NCI-H2196 treated with DMSO at 0.1 percent for 48 hours (cell line): ENCODE data around the gene PAX8.
A peak's percentile ranks its signal among the peaks of the same experiment; 100 is the strongest.
"Not testable (repeated sequence)": the region's sequence is repeated elsewhere in the genome, so short reads cannot be mapped to it uniquely, and the experiment has no call there.

ENCODE experiments used
- DNase-seq: peaks from one replicate; lab custom pipeline; 2025; ENCODE audit not compliant: unreplicated experiment; lab: John Stamatoyannopoulos, UW

PAX8 gene

DNA sequence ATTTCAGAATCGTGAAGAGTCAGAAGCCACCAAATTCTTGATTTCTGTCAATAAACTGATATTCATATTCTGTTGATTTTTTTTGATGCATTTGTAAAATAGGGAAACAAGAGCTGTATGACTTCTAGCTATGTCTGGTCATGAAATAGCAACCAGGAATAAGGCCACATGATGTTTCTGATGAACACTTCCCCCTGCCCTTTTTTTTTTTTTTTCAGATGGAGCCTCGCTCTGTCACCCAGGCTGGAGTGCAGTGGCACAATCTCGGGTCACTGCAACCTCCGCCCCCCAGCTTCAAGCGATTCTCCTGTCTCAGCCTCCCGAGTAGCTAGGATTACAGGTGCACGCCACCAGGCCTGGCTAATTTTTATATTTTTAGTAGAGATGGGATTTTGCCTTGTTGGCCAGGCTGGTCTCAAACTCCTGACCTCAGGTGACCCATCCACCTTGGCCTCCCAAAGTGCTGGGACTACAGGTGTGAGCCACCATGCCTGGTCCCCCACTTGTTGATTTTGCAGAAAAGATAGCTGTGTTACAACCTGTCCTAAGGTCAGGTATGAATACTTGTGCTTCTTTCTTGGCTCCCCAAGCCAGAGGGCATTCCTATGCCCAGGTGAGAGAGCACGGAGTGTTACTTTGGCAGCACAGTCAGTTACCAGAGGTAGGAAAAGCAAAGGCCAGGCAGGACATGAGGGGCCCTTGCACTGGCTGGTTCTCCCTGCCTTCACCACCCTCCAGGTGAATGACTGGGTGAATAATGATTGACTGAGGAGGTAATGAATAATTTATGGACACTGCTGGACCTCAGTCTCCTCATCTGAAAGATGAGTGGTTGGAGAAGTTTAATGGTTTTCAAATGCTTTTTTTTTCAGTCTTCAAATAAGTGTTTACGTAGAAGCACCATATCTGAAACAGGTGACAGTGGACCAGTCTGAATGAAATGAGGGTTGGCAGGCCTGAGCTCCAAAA lies 39.6 kb downstream of the PAX8 start:
- no peak for DNase-seq

DNA sequence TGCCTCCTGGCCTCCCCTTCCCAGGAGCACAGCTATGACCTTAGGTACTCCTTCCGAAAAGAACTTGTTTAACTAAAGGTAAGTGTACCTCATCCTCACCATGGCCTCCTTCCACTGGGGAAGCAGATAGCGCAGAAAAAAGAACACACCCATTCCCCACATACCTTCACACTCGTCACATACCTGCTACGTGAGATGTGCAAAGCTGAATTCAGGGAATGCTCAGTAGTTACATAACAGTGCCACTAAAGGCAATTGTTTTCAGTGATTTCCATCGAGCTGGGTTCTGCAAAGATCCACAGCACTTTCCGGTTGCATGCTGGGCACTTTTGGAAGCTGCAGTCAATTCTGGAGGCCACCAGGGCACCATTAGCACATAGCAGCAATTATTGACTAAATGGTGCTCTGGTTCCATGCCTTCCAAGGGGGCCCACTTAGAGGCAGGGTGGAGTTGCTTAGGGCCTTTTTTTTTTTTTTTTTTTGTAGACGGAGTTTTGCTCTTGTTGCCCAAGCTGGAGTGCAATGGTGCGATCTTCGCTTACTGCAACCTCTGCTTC lies 41.0 kb downstream of the PAX8 start:
- no peak for DNase-seq

DNA sequence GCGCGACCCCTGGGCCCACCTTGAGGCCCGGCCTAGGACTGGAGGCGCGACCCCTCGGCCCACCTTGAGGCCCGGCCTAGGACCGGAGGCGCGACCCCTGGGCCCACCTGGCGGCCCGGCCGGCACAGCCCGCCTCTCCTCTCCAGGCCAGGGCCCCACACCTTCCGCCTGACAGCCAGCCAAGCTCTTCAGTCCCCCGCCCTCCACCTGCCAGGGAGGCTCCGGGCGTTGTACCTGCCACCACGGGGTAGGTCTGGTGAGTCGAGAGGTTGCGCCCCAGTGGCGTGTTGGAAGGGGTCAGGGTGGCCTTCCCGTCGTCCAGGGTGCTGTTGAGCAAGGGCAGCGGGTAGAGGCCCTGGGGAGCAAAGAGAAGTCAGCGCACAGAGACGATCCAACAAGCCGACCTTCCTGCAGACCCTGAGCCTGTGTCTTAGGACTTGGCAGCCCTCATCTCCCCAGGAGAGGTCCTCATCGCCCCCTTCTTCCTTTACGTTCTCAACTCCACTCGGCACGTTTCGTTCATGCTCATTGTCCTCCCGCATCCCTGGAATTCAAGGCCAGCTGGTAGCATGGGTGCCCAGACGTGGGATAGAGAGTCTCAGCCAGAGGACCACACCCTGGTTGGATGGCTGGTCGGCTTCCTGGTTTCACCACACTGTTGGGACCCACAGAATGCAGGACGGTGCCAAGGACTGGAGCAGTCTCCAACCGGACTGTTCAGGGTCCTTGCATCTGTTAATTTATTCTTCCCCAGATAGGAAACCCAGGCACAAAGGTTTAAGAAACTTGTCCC lies 42.2 kb downstream of the PAX8 start:
- DNase-seq = no peak

DNA sequence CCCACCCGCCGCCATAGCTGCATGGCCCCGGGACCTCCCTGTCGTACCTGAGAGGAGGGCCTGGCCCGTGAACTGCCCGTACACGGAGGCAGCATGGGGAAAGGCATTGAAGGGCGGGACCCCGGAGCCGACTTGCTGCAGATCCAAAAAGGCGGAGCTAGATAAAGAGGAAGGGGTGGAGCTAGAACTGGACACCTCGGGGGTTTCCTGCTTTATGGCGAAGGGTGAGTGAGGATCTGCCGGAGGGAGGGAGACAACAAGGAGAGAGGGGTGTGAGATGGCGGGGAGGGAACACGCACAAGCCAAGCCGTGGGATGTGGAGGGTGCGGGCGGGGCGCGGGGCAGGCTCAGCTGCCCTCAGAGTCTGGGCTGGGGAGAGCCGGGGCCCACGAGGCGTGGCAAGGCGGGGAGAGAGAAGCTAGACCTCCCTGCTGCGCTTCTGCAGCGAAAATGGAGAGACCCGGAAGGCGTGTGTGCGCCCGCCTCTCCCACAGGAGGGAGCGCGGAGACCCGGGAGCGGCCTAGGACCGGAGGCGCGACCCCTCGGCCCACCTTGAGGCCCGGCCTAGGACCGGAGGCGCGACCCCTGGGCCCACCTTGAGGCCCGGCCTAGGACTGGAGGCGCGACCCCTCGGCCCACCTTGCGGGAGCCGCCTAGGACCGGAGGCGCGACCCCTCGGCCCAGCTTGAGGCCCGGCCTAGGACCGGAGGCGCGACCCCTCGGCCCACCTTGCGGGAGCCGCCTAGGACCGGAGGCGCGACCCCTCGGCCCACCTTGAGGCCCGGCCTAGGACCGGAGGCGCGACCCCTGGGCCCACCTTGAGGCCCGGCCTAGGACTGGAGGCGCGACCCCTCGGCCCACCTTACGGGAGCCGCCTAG lies 43.1 kb downstream of the PAX8 start:
- not testable (repeated sequence) for DNase-seq

DNA sequence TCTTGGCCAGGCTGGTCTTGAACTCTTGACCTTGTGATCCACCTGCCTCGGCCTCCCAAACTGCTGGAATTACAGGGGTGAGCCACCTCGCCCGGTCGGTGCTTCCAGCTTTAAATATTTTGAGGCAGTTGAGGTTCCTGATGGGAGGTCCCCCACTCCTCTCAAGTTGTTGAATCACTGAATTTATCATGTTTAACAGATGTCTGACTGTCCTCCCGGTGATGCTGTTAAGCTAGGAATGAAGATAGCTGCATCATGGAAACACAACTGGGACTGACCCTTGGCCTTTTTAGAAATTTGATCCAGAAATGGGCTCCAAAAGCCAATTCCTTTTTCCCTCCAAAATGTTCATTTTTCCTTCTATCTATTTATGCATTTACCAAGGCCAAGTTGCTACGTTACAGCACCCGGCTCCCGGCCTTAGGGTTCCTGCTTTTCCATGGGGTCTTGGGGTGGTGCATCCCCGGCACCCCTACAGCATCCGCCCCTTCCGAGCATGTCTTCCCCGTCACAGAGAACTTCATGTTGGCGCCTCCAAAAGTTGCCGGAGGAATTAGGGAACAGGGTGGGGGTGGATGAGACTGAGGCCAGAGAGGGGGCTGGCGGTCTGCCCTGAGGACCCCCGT lies 43.9 kb downstream of the PAX8 start:
- DNase-seq = no peak

DNA sequence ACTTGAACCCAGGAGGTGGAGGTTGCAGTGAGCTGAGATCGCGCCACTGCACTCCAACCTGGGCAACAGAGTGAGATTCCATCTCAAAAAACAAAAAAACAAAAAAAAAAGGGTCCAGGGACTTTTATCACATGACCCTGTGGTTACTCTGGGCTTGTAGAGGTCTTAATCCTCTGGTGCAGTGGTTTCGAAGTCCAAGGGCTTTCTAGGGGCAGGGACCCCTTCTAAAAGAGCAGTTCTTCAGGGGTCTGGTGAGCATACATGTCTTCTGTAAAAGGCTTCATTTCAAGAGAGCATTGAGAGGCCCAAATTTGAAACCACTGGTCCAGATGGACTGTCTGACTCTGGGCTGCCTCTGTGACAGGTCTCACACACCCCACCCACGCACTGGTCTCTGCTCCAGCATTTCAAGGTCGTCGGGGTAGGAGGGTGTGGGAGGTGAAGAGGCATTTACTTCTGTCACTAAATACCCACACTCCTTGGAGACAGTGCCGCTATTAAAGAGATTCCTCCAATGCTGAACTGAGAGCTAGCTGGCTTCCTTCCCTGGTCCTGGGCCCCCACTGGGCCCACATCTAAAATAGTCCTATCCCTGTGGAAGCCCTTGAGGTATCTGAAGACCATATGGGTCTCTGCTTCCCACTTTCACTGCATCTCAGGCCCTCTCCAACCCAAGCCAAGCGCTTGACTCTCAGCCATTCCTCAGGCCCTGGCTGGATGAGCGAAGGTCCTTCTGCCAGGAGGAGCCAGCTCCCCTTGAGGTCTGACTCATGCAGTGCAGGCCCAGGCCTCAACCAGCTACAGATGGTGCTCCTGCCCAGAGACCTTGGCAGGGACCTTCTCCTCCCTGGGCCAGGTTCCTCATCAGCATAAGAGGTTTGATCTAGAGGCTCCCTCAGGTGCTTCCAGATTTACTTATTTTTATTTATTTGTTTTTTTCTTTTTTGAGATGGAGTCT lies 44.8 kb downstream of the PAX8 start:
- no peak for DNase-seq

DNA sequence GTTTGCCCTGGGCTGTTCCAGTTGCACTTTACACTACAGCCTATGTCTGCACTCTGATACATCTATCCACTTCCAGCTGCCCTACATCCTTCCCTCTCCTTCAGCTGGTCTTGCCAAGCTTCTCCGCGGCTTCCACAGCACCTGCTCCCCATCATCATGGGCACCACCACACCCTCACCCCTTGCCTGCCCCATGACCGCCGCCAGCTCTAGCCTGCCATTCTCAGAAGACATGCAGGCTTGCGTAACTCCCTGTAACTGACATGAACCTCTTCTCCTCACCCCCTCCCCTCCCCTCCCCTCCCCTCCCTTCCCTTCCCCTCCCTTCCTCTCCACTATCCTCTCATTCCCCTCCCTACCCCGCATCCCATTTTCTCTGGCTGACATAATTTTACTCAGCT lies 46.0 kb downstream of the PAX8 start:
- no peak for DNase-seq

DNA sequence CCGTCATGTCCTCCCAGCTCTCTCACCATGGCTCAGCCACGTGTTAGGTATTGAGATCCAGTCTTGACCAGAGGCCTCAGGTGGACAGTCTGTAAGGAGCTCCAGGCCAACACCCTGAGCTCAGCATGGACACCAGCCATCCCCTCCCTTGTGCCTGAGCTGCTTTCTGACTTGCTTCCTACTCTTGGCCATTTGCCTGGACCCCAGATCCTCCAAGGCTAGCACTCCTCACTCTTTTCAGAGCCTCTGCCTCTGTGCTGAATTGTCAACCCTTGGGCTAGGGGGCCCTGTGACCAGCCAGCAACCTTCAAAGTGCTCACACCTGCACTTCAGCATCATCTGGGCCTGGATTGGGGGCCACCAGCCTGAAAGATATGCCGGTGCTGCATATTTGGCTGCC lies 46.6 kb downstream of the PAX8 start:
- no peak for DNase-seq

DNA sequence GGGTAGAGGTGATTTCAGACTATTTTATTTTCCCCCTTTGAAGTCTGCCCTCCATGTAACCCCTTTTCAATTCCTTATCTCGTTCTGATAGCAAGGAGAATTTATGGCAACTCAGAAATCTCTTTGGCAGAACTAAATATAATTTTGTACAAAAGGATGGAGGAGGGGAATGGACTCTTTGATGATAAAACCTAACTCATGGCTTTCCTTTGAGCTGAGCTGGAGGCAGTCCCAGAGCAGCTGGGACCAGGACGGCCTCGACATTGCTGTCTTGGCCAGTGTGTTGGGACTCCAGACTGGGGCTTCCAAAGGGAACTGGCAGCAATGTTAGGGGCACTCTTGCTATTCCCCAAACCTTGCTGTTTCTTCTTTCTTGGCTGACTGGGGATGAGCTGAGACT lies 47.7 kb downstream of the PAX8 start:
- no peak for DNase-seq

DNA sequence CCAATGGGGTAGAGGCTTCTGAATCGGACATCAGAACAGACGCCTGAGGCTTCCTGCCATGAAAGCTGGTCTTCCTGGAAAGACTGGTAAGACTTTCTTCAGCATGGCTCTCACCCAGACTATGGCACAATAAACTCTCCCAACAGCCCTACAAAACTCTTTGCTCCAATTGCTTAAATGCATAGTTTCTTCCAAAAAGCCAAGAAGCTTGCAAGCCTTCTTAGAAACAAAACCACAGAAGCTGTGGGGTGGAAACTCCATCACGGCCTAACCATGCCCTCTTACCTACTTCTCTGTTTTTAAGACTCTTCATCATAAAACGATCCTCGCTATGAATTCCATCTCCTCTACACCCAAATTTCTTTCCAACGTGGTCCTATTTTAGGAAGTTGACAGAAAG lies 48.2 kb downstream of the PAX8 start:
- DNase-seq = no peak

DNA sequence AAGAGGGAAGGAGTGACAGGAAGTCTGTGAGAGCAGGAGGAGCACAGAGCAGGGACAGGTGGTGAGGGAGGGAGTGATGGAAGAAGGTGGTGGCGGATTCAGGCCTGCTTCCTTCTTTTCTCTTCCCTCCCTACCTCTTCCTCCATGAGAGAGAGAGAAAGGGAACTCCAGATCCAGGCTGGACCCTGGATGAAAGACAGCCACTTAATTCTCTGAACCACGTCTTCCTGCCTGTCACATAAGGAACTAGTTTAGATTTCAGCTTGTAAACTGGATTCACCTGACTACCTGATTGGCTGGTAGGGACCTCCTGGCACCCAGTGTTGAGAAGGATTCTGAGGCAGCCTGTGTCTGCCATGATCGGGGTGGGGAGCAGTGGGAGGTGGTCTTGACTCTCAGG lies 48.9 kb downstream of the PAX8 start:
- DNase-seq = no peak

DNA sequence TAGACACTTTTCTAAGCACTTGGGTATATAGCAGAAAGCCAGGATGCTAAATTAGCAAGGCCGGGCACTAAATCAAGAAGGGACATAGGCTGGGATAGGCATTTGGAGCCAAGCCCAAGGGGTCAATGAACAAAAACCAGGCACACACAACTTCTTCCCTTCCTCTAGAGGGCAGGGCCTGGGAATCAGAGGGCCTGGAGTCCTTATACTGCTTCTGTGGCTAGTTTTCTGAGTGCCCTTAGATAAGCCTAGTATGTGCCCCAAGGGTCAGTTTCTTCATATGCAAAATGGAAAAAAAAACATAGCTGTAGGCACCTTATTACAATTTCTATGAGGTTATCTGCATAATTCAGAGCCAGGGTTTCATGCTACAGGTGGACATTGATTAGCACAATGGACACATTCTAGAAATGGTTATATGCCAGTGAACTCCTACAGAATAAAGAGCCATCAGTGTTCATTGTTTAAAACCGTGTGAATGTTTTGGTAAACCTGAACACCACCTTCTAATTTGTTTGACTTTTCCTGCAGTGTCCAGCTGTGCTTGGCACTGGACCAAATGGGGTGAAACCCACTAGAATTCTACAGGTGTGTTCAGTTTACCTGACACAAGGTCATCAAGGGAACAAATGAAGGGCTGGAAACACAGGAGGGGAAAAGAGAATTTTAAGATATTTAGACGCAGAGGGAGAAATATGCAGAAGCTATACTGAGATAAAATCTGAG lies 49.6 kb downstream of the PAX8 start:
- no peak for DNase-seq

DNA sequence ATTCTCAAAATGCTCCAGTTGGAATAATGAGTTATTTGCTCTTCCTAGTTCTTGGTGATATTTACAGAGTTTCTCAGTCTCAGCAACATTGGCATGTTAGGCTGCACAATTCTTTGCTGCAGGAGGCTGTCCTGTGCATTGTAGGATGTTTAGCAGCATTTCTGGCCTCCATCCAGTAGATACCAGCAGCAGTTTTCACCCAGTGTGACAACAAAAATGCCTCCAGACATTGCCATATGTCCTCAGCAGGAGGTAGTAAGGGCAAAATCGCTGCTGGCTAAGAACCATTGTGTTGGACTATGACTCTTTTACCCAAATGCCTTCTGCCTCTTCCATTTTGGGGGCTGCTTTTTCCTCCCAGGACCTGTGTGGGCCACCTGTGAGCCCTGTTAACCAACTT lies 50.4 kb downstream of the PAX8 start:
- DNase-seq = no peak

DNA sequence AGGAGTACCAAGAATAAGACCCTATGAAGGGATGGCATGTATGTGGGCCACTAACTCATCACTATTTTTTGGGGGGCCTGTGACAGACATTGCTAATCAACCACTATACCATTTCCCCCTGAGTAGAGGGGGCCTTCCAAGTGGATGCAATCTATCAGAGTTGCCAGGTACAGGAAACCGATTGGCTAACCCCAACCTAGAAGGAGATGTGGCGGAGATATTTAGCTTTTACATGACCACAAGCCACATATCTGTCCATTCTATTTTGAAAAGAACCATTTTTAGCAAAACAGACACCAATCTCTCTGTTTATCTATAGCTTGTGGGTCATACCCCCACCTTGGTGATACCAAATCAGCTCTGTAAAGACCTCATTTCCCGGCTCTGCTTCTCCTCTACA lies 51.0 kb downstream of the PAX8 start:
- no peak for DNase-seq

DNA sequence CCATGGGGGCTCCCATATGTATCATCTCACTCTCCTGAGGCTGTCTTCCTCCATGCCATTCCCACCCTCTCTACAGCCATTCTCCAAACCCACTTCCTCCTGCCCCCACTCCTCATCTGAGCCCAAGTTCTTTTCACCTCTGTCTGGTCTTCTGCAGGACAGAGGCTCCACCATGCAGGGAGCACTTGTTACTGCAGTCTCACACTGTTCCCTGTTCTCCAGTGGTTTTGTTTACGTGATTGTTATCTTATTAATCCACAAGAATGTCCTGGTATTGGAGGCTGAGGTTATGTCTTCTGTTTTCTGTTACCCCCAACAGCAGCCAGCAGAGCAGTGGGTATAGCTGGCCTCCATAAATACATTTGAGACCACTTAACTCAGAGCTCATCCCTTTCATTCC lies 51.4 kb downstream of the PAX8 start:
- DNase-seq = no peak

DNA sequence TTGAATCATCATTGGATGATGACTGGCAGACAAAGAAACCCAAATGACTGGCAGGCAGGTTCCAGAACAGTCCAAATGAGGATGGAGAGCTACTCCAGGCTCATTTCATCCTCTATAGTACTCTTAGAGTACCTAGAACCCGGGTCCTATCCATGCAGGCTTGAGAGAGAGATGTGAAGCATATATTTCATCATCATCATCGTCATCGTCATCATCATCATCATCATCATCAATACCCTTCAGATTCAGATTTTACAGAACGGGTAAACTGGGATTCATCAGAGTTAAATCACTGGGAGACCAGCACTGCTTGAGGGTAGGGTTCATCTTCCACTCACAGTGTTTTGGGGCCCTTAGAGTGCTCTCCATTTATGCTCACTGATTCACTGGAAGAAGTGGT lies 52.3 kb downstream of the PAX8 start:
- DNase-seq = no peak

DNA sequence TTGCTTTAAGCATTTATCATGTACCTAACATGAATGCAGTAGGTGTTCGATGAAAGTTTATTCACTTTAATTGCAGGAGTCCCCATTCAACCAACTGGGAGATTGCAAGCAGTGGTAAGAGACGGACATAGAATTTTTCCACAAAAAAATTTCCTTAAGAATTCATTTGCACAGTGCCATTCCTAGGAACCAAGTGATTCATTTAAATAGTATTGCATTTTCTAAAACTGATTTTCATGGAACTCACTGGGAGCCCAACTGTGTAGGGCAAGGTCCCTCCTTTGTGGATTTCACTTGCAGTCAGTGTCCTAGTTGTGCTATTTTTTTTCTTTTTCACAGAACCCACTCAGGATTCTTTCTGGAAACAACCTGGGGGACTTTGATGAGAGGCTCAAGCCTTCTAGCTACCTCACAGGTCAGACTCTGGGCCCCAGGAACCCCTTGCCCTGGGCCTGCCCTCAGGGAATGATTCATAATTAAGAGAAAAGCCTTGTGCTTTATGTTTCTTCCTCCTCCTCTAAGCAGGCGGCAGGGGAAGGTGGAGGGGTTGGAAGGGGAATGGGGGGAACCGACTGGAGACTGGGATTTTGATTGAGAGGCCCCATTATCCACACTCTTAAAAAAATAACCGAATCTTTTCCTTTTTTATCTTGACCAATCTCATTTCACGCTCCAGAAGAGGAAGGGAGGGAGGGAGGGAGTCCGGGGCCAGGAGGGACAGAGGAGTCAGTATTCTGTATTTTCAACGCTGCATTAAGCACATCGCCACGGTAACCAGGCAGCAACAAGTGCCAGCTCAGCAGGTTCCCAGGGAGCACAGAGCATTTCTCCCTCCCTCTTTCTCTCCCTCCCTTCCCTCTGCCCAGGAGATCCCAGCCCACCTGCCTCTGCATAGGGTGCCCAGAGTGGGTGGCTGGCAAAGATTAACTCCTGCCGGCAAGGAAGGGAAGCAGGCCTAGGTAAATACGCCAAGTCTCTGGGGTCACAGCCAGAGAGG lies 53.2 kb downstream of the PAX8 start:
- peak; percentile 72 for DNase-seq
